ENCODE data around the gene WAPL. TPM values are rescaled to one million over a fixed set of nuclear protein-coding genes. Genes with fewer than 3 reads are reported as not detected.

Gene WAPL
- polyA plus RNA-seq, 1 donor (not counting 4 experiments of a cell fraction or from before 2014, with no cell fraction given), result 26.2 TPM

DNA sequence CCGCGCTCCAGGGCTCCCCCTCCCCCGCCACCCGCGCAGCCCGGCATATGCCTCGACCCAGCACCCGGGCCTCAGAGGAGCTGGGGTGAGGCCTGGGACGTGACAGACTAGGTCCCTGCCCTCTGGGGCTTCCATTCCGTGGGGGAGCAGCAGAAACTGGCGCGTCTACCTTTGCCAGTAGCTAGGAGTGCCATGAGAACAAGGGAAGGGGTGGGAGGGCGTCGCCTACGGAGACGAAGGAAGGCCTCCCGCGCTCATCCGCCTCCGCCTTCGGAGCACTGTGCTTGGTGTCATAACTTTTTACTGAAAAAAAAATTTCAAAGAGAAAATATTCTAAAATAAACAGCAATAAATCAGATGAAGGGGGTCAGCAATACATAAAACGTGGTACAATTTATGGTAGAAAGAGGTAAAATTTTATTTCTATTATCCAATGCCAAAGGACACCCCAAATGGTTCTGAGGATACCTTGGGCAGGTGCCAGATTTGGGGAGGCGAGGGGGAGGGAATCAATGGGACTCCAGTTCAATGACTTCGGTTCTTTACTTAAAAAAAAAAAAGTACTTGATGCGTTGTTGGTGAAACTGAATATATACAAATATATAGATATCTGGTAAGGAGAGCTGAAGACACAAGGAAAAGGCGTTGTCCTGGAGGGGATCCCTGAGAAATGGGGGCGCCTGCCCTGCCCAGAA lies 119.9 kb downstream of the WAPL start:
- H3K27ac ChIP-seq (ENCODE audit: control insufficient read depth, insufficient read depth, low read length), result no peak overlapping the region
- TF ChIP-seq CTCF (optimal IDR thresholded peaks at IDR 0.05 in 1 of 3, IDR thresholded peaks at IDR 0.05 in 1 of 3, conservative IDR thresholded peaks at IDR 0.05 in 1 of 3; ENCODE audit: extremely low read depth in 1 of 3, insufficient read depth in 2 of 3, low read length in 3 of 3) (no peak), EZH2 (IDR thresholded peaks at IDR 0.05; ENCODE audit: low read length) (no peak)
- H3K9me3 ChIP-seq (ENCODE audit: control insufficient read depth, low read depth, low read length), result no peaks in the 10 kb centered on the region
- H3K79me2 ChIP-seq (ENCODE audit: control insufficient read depth, insufficient read depth, low read length), result no peaks in the 10 kb centered on the region
- peak overlapping the region; percentile 18 to 63 (median 46) for H3K4me3 ChIP-seq (ENCODE audit: control insufficient read depth in 2 of 3, extremely low read depth in 1 of 3, insufficient read depth in 2 of 3, low read depth in 1 of 3, low read length in 3 of 3)
- dilution Hi-C loops (cut with MboI; ENCODE audit: extremely low pct_ligation_motif_present, low sequenced_read_pairs), result no loop called here
- no peaks in the 10 kb centered on the region for H4K20me1 ChIP-seq (ENCODE audit: control insufficient read depth, extremely low read depth, insufficient read depth, low read length)
- no peaks in the 10 kb centered on the region for H3K36me3 ChIP-seq (ENCODE audit: control insufficient read depth in 2 of 2, extremely low read depth in 1 of 2, insufficient read depth in 2 of 2, low read length in 2 of 2)
- H2AFZ ChIP-seq (ENCODE audit: control insufficient read depth, low read length), result peak overlapping the region; percentile 73
- no peak overlapping the region for H3K9ac ChIP-seq (ENCODE audit: control insufficient read depth, extremely low read depth, insufficient read depth, low read length)
- no peak for FAIRE-seq
- peak overlapping the region; percentile 89 for H3K4me2 ChIP-seq (ENCODE audit: control insufficient read depth, extremely low read depth, insufficient read depth, low read depth, low read length)
- no peaks in the 10 kb centered on the region for H3K9me1 ChIP-seq (ENCODE audit: control insufficient read depth, extremely low read depth, insufficient read depth, low read length)
- peaks cover 17% of the 10 kb centered on the region for H3K27me3 ChIP-seq (ENCODE audit: control insufficient read depth, extremely low read depth, insufficient read depth, low read length)
- DNase-seq (ENCODE audit: low read depth, low spot score), result no peak
- peaks cover 10% of the 10 kb centered on the region for H3K4me1 ChIP-seq (ENCODE audit: control insufficient read depth, extremely low read depth, insufficient read depth, low read length)

DNA sequence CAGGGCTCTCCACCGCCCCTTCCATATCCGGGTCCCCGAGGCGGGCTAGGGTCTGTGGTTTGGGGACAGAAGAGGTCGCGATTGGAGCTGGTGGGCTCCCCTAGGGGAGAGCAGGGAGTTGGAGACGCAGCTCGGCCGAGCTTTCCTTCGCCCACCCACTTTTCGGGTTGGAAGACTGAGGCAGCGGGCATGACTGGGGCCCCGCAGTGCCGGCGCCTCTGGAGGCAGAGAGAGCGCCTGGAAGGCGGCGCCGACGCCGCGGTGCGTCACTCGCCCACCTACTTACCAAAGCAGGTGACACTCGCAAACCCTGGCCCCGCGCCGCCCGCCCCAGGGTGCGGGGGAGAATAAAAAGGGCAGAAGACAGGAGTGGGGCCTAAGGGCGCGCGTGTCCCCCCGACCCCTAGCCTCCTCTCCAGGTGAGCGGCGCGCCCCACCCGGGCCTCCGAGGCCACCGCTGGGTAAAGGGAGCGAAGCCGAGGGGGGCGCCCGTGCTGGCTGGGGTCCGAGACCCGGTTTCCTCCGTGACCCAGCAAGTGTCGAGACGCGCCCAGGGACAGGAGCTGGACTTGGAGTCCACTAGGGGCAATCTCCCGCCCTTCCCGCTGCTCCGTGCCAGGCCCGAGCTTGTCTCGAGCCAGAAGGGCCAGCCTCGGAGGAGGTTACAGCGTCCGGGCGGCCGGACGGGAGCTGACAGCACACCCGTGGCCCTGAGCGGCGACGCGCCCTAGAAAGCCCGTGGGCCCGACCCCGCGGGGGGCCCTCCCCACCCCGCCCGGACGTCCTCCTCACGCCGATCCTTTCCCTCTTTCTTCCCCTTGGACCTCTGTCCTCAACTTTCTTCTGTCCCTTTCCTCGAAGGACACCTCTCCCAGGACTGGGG lies 120.6 kb downstream of the WAPL start:
- FAIRE-seq, result no peak
- dilution Hi-C loops (cut with MboI; ENCODE audit: extremely low pct_ligation_motif_present, low sequenced_read_pairs), result no loop called here

More for the DNA sequence above, 120.6 kb downstream of the WAPL start:
- no peak for TF ChIP-seq CTCF (optimal IDR thresholded peaks at IDR 0.05 in 1 of 3, IDR thresholded peaks at IDR 0.05 in 1 of 3, conservative IDR thresholded peaks at IDR 0.05 in 1 of 3; ENCODE audit: extremely low read depth in 1 of 3, insufficient read depth in 2 of 3, low read length in 3 of 3)
- TF ChIP-seq EZH2 (IDR thresholded peaks at IDR 0.05; ENCODE audit: low read length), result no peak
- H2AFZ ChIP-seq (ENCODE audit: control insufficient read depth, low read length), result peak overlapping the region; percentile 92
- no peaks in the 10 kb centered on the region for H4K20me1 ChIP-seq (ENCODE audit: control insufficient read depth, extremely low read depth, insufficient read depth, low read length)
- peaks cover 17% of the 10 kb centered on the region for H3K27me3 ChIP-seq (ENCODE audit: control insufficient read depth, extremely low read depth, insufficient read depth, low read length)
- H3K4me3 ChIP-seq (ENCODE audit: control insufficient read depth in 2 of 3, extremely low read depth in 1 of 3, insufficient read depth in 2 of 3, low read depth in 1 of 3, low read length in 3 of 3), result peak overlapping the region; percentile 63 to 77 (median 66)
- peak overlapping the region; percentile 89 for H3K4me2 ChIP-seq (ENCODE audit: control insufficient read depth, extremely low read depth, insufficient read depth, low read depth, low read length)
- no peaks in the 10 kb centered on the region for H3K9me1 ChIP-seq (ENCODE audit: control insufficient read depth, extremely low read depth, insufficient read depth, low read length)
- H3K27ac ChIP-seq (ENCODE audit: control insufficient read depth, insufficient read depth, low read length), result peak overlapping the region; percentile 14
- peaks cover 10% of the 10 kb centered on the region for H3K4me1 ChIP-seq (ENCODE audit: control insufficient read depth, extremely low read depth, insufficient read depth, low read length)
- peak overlapping the region; percentile 63 for H3K9ac ChIP-seq (ENCODE audit: control insufficient read depth, extremely low read depth, insufficient read depth, low read length)
- H3K79me2 ChIP-seq (ENCODE audit: control insufficient read depth, insufficient read depth, low read length), result no peaks in the 10 kb centered on the region
- no peaks in the 10 kb centered on the region for H3K36me3 ChIP-seq (ENCODE audit: control insufficient read depth in 2 of 2, extremely low read depth in 1 of 2, insufficient read depth in 2 of 2, low read length in 2 of 2)
- DNase-seq (ENCODE audit: low read depth, low spot score), result no peak
- H3K9me3 ChIP-seq (ENCODE audit: control insufficient read depth, low read depth, low read length), result no peaks in the 10 kb centered on the region

Data from keratinocyte (primary cell).